ENCODE data around the gene SFXN3.

DNA sequence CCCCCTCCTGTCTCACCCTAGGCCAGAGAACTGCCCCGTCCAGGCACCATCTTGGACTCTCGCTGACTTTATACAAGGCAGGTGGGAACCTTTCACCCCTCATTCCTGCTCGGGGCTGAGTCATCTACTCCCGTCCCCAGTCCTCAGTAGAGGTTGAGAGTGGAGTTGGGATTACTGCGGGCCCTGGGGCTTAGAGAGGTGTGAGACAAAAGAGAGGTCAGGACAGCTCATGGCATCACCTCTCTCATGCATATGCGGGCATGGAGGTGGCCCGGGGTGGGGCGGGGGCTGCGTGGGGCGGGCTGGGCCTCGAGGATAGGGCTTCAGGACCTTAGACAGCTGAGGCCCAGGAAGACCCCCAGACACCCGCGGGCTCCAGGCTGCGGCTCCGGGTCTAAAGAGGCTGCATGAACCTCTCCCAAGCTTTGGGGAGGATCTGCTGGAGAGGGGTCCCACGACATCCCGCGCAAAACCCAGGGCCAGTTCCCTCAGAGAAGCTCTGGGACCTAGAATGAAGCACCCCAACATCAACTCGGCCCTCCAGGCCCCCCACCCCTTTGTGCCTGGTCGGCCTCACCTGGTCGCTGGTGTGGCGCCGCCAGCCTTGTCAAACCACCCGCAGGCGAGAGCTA is 422 bp upstream of the SFXN3 start:
- no peak for TF ChIP-seq ZNF235 (CRISPR knock-in tag; IDR thresholded peaks at IDR 0.05; ENCODE audit: borderline replicate concordance)
- TF ChIP-seq, protein P1, sequence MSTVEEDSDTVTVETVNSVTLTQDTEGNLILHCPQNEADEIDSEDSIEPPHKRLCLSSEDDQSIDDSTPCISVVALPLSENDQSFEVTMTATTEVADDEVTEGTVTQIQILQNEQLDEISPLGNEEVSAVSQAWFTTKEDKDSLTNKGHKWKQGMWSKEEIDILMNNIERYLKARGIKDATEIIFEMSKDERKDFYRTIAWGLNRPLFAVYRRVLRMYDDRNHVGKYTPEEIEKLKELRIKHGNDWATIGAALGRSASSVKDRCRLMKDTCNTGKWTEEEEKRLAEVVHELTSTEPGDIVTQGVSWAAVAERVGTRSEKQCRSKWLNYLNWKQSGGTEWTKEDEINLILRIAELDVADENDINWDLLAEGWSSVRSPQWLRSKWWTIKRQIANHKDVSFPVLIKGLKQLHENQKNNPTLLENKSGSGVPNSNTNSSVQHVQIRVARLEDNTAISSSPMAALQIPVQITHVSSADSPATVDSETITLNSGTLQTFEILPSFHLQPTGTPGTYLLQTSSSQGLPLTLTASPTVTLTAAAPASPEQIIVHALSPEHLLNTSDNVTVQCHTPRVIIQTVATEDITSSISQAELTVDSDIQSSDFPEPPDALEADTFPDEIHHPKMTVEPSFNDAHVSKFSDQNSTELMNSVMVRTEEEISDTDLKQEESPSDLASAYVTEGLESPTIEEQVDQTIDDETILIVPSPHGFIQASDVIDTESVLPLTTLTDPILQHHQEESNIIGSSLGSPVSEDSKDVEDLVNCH (CRISPR knock-in tag; IDR thresholded peaks at IDR 0.05) = no peak
- no peak for TF ChIP-seq ZNF468 (CRISPR knock-in tag; IDR thresholded peaks at IDR 0.05)
- TF ChIP-seq EZH2 (conservative IDR thresholded peaks at IDR 0.05; ENCODE audit: low read depth, low read length) = no peak
- TF ChIP-seq, protein P2, sequence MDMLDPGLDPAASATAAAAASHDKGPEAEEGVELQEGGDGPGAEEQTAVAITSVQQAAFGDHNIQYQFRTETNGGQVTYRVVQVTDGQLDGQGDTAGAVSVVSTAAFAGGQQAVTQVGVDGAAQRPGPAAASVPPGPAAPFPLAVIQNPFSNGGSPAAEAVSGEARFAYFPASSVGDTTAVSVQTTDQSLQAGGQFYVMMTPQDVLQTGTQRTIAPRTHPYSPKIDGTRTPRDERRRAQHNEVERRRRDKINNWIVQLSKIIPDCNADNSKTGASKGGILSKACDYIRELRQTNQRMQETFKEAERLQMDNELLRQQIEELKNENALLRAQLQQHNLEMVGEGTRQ (IDR thresholded peaks at IDR 0.05; ENCODE audit: low read depth, low read length) = no peak
- TF ChIP-seq, protein P2 (CRISPR knock-in tag; IDR thresholded peaks at IDR 0.05; ENCODE audit: borderline replicate concordance) = no peak
- no peak for TF ChIP-seq HOXA7 (CRISPR knock-in tag; IDR thresholded peaks at IDR 0.05)
- no peak for TF ChIP-seq MZF1 (CRISPR knock-in tag; IDR thresholded peaks at IDR 0.05; ENCODE audit: borderline replicate concordance)
